ENCODE measurements around the gene DHRS12. TPM values are rescaled to one million over a fixed set of nuclear protein-coding genes. Genes with fewer than 3 reads are reported as not detected.

The DHRS12 gene
- total RNA-seq, 4 donors from 2014 or later, result 4.7 to 11.3 (median 7.9) TPM

GRCh38 chr13:51797664-51798488 lies 6.1 kb downstream of the DHRS12 start:
- no peaks in the 10 kb centered on the region for H3K9me3 ChIP-seq
- 52 to 72% methylated on average over 8 to 10 of the region's 12 CpGs for WGBS, 2 donors
- no peak overlapping the region for H3K4me3 ChIP-seq
- no peak for DNase-seq
- peaks cover 0 to 22% (median 3%) of the 10 kb centered on the region in 3 donors for H3K36me3 ChIP-seq
- TF ChIP-seq CTCF (IDR thresholded peaks at IDR 0.05) (peak in 5 of 6 experiments; percentile 39 to 78 (median 63)), POLR2A (IDR thresholded peaks at IDR 0.05) (no peak)
- intact Hi-C loops (cut with DNase I), result no loop called here
- no peak overlapping the region for H3K27ac ChIP-seq
- no peaks in the 10 kb centered on the region for H3K27me3 ChIP-seq
- H3K4me1 ChIP-seq, result peaks cover 17 to 53% (median 27%) of the 10 kb centered on the region in 3 donors

GRCh38 chr13:51796546-51796945 lies 7.4 kb downstream of the DHRS12 start:
- peaks cover 0 to 22% (median 3%) of the 10 kb centered on the region in 3 donors for H3K36me3 ChIP-seq
- H3K4me3 ChIP-seq, result no peak overlapping the region
- TF ChIP-seq POLR2A (IDR thresholded peaks at IDR 0.05) (no peak), CTCF (IDR thresholded peaks at IDR 0.05) (no peak)
- intact Hi-C loops (cut with DNase I), result no loop called here
- H3K27ac ChIP-seq, result no peak overlapping the region
- H3K27me3 ChIP-seq, result no peaks in the 10 kb centered on the region
- 65 to 89% methylated on average over 2 to 7 of the region's 7 CpGs for WGBS, 2 donors
- no peak for DNase-seq
- no peaks in the 10 kb centered on the region for H3K9me3 ChIP-seq
- peaks cover 7 to 40% (median 16%) of the 10 kb centered on the region in 3 donors for H3K4me1 ChIP-seq

GRCh38 chr13:51795419-51795818 lies 8.5 kb downstream of the DHRS12 start:
- Histone ChIP-seq H3K27me3 (no peaks in the 10 kb centered on the region), H3K27ac (no peak overlapping the region), H3K9me3 (no peaks in the 10 kb centered on the region), H3K4me3 (no peak overlapping the region), H3K36me3 (peaks cover 0 to 22% (median 3%) of the 10 kb centered on the region in 3 donors), H3K4me1 (peaks cover 0 to 29% (median 8%) of the 10 kb centered on the region in 3 donors)
- WGBS, 2 donors, result 83 to 86% methylated on average over 2 of the region's 2 CpGs
- no peak for DNase-seq
- intact Hi-C loops (cut with DNase I), result no loop called here
- no peak for TF ChIP-seq CTCF (IDR thresholded peaks at IDR 0.05)
- TF ChIP-seq POLR2A (IDR thresholded peaks at IDR 0.05), result no peak

GRCh38 chr13:51794964-51795363 lies 9.0 kb downstream of the DHRS12 start:
- 69 to 75% methylated on average over 4 of the region's 4 CpGs for WGBS, 2 donors
- Histone ChIP-seq H3K27me3 (no peaks in the 10 kb centered on the region), H3K4me1 (peaks cover 0 to 24% (median 8%) of the 10 kb centered on the region in 3 donors), H3K9me3 (no peaks in the 10 kb centered on the region), H3K27ac (no peak overlapping the region), H3K36me3 (peaks cover 0 to 22% (median 3%) of the 10 kb centered on the region in 3 donors), H3K4me3 (no peak overlapping the region)
- TF ChIP-seq CTCF (IDR thresholded peaks at IDR 0.05) (no peak), POLR2A (IDR thresholded peaks at IDR 0.05) (no peak)
- intact Hi-C loops (cut with DNase I), result no loop called here
- DNase-seq, result no peak

- H3K36me3 ChIP-seq, result peaks cover 0 to 24% (median 3%) of the 10 kb centered on the region in 3 donors
- no peak for DNase-seq
- intact Hi-C loops (cut with DNase I), result no loop called here
- TF ChIP-seq POLR2A (IDR thresholded peaks at IDR 0.05) (no peak), CTCF (IDR thresholded peaks at IDR 0.05) (no peak)
- 52% methylated on average over 5 to 6 of the region's 6 CpGs for WGBS, 2 donors
- peaks cover 0 to 23% (median 8%) of the 10 kb centered on the region in 3 donors for H3K4me1 ChIP-seq
- H3K27me3 ChIP-seq, result no peaks in the 10 kb centered on the region
- H3K9me3 ChIP-seq, result no peaks in the 10 kb centered on the region
- H3K27ac ChIP-seq, result peak overlapping the region; percentile 37 to 65 (median 52)
- no peak overlapping the region for H3K4me3 ChIP-seq
These were observed 10.2 kb downstream of the DHRS12 start for GRCh38 chr13:51793570-51794271.
